Esophagus squamous epithelium (tissue), 5 donors: ENCODE results near the gene VPS45. TPM values are rescaled to one million over a fixed set of nuclear protein-coding genes. Genes with fewer than 3 reads are reported as not detected.
A peak's percentile ranks its signal among the peaks of the same experiment; 100 is the strongest.

Experiments used
- DNase-seq: peaks from one replicate; lab custom pipeline; 2025; lab: John Stamatoyannopoulos, UW
- H3K27ac ChIP-seq, 4 donors: fragments of 200-600 bp; sonication (generic); one replicate each; pipeline ENCODE4 v1.5.1; 2016 to 2019; ENCODE audit warnings: mild to moderate bottlenecking in 1 of 4
- H3K27me3 ChIP-seq, 4 donors: fragments of 200-600 bp; sonication (generic); 1 replicate in 3 of 4; 2 replicates in 1 of 4; pipeline versions ENCODE4 v1.5.1 to v1.6.0; 2017 to 2021; ENCODE audit warnings: antibody characterized with exemption in 1 of 4
- H3K36me3 ChIP-seq, 3 donors: fragments of 200-600 bp; sonication (generic); one replicate each; pipeline ENCODE4 v1.5.1; 2016 to 2019
- H3K4me1 ChIP-seq, 3 donors: fragments of 200-600 bp; sonication (generic); one replicate each; pipeline ENCODE4 v1.5.1; 2017 to 2019
- H3K4me3 ChIP-seq, 4 donors: fragments of 200-600 bp; sonication (generic); 1 replicate in 3 of 4; 2 replicates in 1 of 4; pipeline ENCODE4 v1.5.1; 2016 to 2019; ENCODE audit warnings: mild to moderate bottlenecking in 2 of 4, moderate library complexity in 1 of 4
- H3K9me3 ChIP-seq, 3 donors: fragments of 200-600 bp; sonication (generic); one replicate each; pipeline ENCODE4 v1.5.1; 2016 to 2019
- CTCF ChIP-seq, 6 experiments: fragments of 450-650 bp in 4 of 6; fragments of 200-600 bp in 2 of 6; sonication (generic) in 2 of 6; IDR thresholded peaks; one replicate each; pipeline ENCODE4 v1.5.1; 2016 to 2019; ENCODE audit warnings: antibody characterized with exemption in 6 of 6, mild to moderate bottlenecking in 4 of 6, moderate library complexity in 4 of 6
- POLR2A ChIP-seq, 4 donors: fragments of 450-650 bp; IDR thresholded peaks; one replicate each; pipeline ENCODE4 v1.6.1; 2017; ENCODE audit warnings: antibody characterized with exemption in 4 of 4, mild to moderate bottlenecking in 4 of 4, moderate library complexity in 3 of 4
- WGBS, 2 donors: methylation state at CpG; one replicate each; pipeline ENCODE4 v1.1.5; 2018; 5-methylcytosine and 5-hydroxymethylcytosine counted together
- intact Hi-C: fragments of 100-400 bp; cut with DNase I; formaldehyde crosslinking; loops from one replicate; pipeline ENCODE4 v1.15.0; 2022
- total RNA-seq, 4 donors: library from RNA; depleted of rRNA; stranded (reverse); fragments of >200 nt; gene quantifications; one replicate each; pipeline ENCODE4 v1.1.0, GENCODE V29; 2016
- donor health status: DM: yes; HTN: yes; CAD: no.

Gene VPS45
- total RNA-seq, 4 donors from 2014 or later = 23.4 to 31.7 (median 29.1) TPM

GRCh38 chr1:150151291-150152181, 84.0 kb downstream of the VPS45 start:
- no peaks in the 10 kb centered on the region for H3K9me3 ChIP-seq
- peaks cover 0 to 18% (median 0%) of the 10 kb centered on the region in 4 donors for H3K27me3 ChIP-seq
- 53 to 66% methylated on average over 11 to 15 of the region's 15 CpGs for WGBS, 2 donors
- peaks cover 0 to 24% (median 0%) of the 10 kb centered on the region in 3 donors for H3K36me3 ChIP-seq
- H3K4me1 ChIP-seq = peaks cover 0 to 72% (median 21%) of the 10 kb centered on the region in 3 donors
- peak overlapping the region; percentile 41 to 84 (median 71) for H3K4me3 ChIP-seq
- peak overlapping the region; percentile 87 to 98 (median 92) for H3K27ac ChIP-seq
- intact Hi-C loops = no loop called here
- DNase-seq = no peak
- TF ChIP-seq CTCF (IDR thresholded peaks at IDR 0.05) = no peak
- TF ChIP-seq POLR2A (IDR thresholded peaks at IDR 0.05) = peak in 1 of 4 donors; percentile 46

GRCh38 chr1:150152182-150152536, 84.6 kb downstream of the VPS45 start:
- Histone ChIP-seq H3K4me1 (peaks cover 0 to 78% (median 21%) of the 10 kb centered on the region in 3 donors), H3K36me3 (peaks cover 0 to 30% (median 0%) of the 10 kb centered on the region in 3 donors), H3K9me3 (no peaks in the 10 kb centered on the region), H3K27me3 (peaks cover 0 to 18% (median 0%) of the 10 kb centered on the region in 4 donors), H3K27ac (peak overlapping the region; percentile 87 to 98 (median 92)), H3K4me3 (peak overlapping the region in 3 of 4 donors; percentile 4 to 84 (median 77))
- 59 to 80% methylated on average over 2 of the region's 2 CpGs for WGBS, 2 donors
- DNase-seq = no peak
- no peak for TF ChIP-seq CTCF (IDR thresholded peaks at IDR 0.05)
- no peak for TF ChIP-seq POLR2A (IDR thresholded peaks at IDR 0.05)
- intact Hi-C loops = no loop called here

- Histone ChIP-seq H3K4me3 (peak overlapping the region in 3 of 4 donors; percentile 2 to 84 (median 4)), H3K27ac (peak overlapping the region; percentile 26 to 94 (median 84)), H3K9me3 (no peaks in the 10 kb centered on the region), H3K27me3 (peaks cover 0 to 18% (median 0%) of the 10 kb centered on the region in 4 donors), H3K36me3 (peaks cover 0 to 38% (median 0%) of the 10 kb centered on the region in 3 donors), H3K4me1 (peaks cover 0 to 81% (median 21%) of the 10 kb centered on the region in 3 donors)
- intact Hi-C loops = no loop called here
- no peak for DNase-seq
- no peak for TF ChIP-seq CTCF (IDR thresholded peaks at IDR 0.05)
- no peak for TF ChIP-seq POLR2A (IDR thresholded peaks at IDR 0.05)
- 62 to 79% methylated on average over 8 of the region's 8 CpGs for WGBS, 2 donors
These were observed 85.3 kb downstream of the VPS45 start for GRCh38 chr1:150152772-150153456.

GRCh38 chr1:150154143-150154542, 86.6 kb downstream of the VPS45 start:
- intact Hi-C loops = no loop called here
- Histone ChIP-seq H3K27ac (peak overlapping the region in 3 of 4 donors; percentile 57 to 94 (median 90)), H3K27me3 (peaks cover 0 to 18% (median 0%) of the 10 kb centered on the region in 4 donors), H3K4me3 (no peak overlapping the region), H3K4me1 (peaks cover 0 to 84% (median 21%) of the 10 kb centered on the region in 3 donors), H3K9me3 (no peaks in the 10 kb centered on the region), H3K36me3 (peaks cover 0 to 49% (median 0%) of the 10 kb centered on the region in 3 donors)
- no peak for DNase-seq
- 26 to 85% methylated on average over 2 of the region's 4 CpGs for WGBS, 2 donors
- TF ChIP-seq POLR2A (IDR thresholded peaks at IDR 0.05) (no peak), CTCF (IDR thresholded peaks at IDR 0.05) (no peak)
